ENCODE results near the gene MACC1.

Gene MACC1

DNA sequence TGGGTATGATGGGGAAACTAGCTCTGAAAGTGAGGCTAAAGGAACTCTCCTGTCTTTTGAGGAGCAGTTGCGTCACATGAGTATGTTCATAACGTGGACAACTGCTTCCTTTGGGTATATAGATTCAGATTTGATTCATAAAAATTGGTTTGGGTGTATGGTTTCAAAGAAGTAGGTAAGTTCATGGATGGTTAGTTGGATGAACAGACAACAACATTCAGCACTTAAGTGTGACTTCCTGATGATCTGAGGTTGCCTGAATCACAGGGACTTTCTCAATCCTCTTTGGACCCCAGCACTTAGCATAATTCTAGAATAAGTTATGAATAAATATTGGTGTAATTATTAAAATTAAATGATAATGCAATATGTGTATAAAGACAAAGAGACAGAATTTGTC, 43.4 kb downstream of the MACC1 start:
- DNase-seq (ENCODE audit: low read depth): no peak

DNA sequence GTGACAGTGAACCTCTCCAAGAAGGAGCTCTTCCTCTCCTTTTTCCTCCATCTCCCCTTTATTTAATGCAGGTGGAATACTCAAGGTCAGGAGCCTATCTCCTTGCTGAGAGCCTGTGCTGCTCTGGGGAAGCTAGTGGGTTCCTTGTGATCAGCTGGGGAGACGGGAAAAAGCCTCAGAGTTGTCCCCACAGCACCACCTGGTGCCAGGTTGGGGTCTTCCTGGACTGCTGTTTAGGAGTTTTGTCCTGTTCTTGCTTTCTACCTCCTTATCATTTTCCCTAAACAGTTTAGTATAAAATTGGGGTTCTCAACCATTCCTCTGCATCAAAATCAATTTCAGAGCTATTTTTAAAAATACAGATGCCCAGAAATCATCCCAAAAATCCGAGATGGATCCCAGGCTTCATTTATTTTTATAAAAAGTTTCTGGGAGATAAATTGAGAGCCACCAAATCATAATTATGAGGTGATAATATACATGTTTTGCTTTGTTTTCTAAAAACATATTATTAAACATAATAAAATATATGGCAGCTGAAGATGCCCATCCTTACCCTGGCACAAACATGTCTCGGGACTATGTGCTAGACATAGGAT, 44.3 kb downstream of the MACC1 start:
- DNase-seq (ENCODE audit: low read depth): no peak

DNA sequence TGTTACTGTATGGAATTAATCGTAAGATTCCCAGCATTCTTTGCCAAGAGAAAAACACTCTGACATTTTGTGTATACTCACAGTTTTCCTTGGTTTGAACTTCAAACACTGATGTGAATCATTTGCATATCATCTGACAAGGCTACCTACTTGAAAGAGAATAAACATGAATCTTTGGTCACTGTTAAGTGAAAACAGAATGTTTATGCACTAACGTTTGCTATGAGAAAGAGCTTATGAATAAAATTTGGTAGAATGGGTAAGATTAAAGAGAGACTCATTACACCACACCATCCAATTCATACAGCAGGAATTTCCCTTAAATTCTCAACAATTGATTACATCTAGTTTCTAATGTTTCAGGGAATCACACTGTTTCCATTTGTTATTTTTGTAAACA, 46.6 kb downstream of the MACC1 start:
- DNase-seq (ENCODE audit: low read depth): no peak

DNA sequence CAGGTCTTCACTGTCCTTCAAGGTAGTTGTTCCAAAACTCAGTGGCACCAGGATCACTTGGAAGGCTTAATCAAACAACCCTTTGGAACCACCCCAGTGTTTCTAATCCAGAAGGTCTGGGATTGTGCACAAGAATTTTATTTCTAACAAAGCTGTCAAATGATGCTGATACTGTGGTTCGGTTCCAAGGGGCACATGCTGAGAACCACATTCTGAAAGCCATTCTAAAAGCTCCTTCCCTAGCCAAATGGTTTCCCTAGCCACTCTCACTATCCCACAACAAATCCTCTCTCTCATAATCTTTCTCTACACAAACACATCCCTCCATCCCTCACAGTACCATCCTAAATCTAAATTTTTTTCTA, 52.1 kb downstream of the MACC1 start:
- DNase-seq (ENCODE audit: low read depth): no peak

- DNase-seq (ENCODE audit: low read depth): no peak
Measured at GRCh38 chr7:20164425-20165145, 52.6 kb downstream of the MACC1 start.

DNA sequence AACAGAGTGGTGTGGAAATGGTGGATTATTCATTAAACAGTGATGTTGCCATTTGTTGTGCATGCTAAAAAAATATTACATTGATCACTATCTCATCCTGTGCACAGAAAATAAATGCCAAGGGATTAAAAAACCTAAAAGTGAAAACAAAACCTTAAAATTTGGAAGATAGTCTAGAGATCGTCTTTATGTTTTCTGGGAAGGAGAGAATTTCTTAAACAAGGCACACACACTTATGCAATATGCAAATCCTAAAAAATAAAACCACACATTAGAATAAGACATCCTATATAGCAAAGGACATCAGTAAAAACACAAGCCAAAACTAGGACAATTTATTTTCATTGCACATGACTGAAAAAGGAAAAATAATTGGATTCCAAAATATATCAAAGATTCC, 54.5 kb downstream of the MACC1 start:
- DNase-seq (ENCODE audit: low read depth): no peak

DNA sequence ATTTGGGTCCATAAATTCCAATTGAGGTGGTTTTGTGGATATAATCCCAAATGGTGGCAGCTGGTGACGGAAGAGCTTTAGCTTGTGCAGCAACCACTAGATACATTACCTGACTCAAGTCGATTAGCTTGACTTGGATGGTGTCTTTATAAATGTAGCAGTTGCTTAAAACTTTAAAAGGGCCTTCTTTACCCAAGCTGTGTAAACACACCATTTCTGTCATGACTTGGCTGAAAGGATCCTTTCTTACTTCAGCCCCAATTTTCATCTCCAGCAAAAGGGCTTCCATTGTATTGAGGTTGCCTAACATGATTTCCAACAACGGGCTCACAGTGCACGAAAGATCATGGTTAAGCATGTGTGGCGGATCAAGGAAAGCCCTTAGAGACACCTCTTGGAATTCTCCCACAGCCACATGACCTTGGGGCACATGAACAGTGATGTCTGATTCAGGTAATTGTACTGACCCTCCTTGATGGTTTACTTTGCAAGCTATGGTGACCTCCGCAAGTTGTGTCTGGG, 57.9 kb downstream of the MACC1 start:
- no peak for DNase-seq (ENCODE audit: low read depth)

- no peak for DNase-seq (ENCODE audit: low read depth)
Measured at GRCh38 chr7:20158684-20159083, 58.5 kb downstream of the MACC1 start.

- DNase-seq (ENCODE audit: low read depth): no peak
Measured at GRCh38 chr7:20157456-20157855, 59.7 kb downstream of the MACC1 start.

- no peak for DNase-seq (ENCODE audit: low read depth)
Measured at GRCh38 chr7:20153999-20154398, 63.2 kb downstream of the MACC1 start.

GRCh38 chr7:20153567-20153966, 63.6 kb downstream of the MACC1 start:
- no peak for DNase-seq (ENCODE audit: low read depth)

DNA sequence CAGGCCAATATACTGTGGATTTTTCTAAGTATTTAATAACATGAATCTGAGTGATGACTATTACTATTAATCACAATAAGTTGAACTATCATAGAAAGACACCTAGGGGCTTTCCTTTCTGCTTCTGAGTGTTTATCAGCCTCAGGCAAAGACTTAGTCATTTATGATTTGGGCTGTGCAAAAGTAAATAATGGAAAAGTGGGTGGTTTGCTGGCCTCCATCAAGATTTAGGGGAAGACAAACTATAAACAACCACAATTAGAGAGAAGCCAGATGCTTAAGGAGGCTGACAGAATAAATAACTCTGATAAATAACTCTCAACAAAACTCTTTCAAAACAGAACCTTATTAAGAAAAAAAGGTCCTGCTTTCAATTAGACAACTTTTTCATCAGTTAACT, 64.7 kb downstream of the MACC1 start:
- no peak for DNase-seq (ENCODE audit: low read depth)

DNA sequence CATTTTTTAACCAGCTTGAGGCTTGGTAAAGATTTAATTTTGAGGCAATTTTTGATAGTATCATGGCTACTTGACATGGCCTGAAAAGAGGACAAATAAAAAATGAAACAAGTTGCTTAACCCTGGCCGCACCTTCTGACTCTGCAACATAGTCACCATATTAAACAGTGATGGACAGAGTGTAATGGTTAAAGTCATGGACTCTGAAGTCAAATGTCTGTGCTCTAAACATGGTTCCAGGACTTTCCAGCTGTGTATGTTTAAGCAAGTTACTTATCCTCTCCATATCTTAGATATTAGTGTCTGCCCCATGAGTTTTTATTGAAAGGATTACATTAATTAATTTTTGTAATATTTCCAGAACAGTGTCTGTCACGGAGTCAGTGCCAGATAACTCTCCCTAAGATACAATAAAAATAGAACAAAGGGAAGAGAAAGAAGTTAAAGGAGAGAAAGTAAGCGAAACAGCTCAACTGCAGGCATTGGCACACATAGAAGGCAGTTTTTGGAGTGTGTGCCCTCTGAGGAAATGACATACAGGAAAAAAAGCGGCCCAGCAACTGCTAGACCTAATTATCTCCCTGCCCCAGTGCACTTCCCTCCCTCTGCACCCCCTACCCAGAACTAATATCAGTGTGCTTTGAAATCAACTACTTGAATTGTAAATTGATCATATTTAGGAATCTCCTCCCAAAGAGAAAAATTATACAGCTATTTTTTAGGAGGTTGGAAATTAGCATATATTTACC, 65.3 kb downstream of the MACC1 start:
- DNase-seq (ENCODE audit: low read depth): no peak

DNA sequence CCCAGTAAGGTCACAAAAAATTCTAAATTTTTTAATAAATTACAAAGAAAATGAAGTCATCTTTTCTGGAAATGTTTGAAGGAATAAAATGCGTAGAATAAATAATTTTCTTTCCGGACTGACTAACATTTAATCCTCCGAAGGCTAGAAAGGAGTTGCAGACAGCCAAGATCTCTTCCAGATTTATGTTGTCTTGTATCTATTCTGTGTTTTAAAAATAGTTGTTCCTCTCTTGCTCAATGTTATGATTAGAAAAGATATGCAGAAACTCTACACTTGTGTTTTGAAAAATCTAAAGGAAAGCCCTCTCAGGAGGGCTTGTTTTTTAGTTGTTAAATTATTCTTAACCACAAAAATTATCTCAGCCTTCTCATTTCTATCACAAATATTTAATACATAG, 70.7 kb downstream of the MACC1 start:
- no peak for DNase-seq (ENCODE audit: low read depth)

- DNase-seq (ENCODE audit: low read depth): no peak
Measured at GRCh38 chr7:20144801-20145200, 72.4 kb downstream of the MACC1 start.

GRCh38 chr7:20141666-20142065, 75.5 kb downstream of the MACC1 start:
- no peak for DNase-seq (ENCODE audit: low read depth)

- DNase-seq (ENCODE audit: low read depth): no peak
Measured at GRCh38 chr7:20141002-20141345, 76.2 kb downstream of the MACC1 start.

GRCh38 chr7:20140291-20141001, 76.7 kb downstream of the MACC1 start:
- no peak for DNase-seq (ENCODE audit: low read depth)

GRCh38 chr7:20136647-20137046, 80.5 kb downstream of the MACC1 start:
- DNase-seq (ENCODE audit: low read depth): no peak

GRCh38 chr7:20133803-20134202, 83.4 kb downstream of the MACC1 start:
- no peak for DNase-seq (ENCODE audit: low read depth)

- DNase-seq (ENCODE audit: low read depth): no peak
Measured at GRCh38 chr7:20132585-20132984, 84.6 kb downstream of the MACC1 start.

- DNase-seq (ENCODE audit: low read depth): no peak
Measured at GRCh38 chr7:20131776-20132175, 85.4 kb downstream of the MACC1 start.

GRCh38 chr7:20129920-20130319, 87.3 kb downstream of the MACC1 start:
- DNase-seq (ENCODE audit: low read depth): no peak

Data from HS-27A (cell line).